Activated naive CD4-positive, alpha-beta T cell (primary cell): ENCODE results near the gene ISL1.

Experiments used
- DNase-seq, 4 experiments: peaks; one replicate each; lab custom pipeline; 2025; lab: John Stamatoyannopoulos, UW

ISL1 gene

DNA sequence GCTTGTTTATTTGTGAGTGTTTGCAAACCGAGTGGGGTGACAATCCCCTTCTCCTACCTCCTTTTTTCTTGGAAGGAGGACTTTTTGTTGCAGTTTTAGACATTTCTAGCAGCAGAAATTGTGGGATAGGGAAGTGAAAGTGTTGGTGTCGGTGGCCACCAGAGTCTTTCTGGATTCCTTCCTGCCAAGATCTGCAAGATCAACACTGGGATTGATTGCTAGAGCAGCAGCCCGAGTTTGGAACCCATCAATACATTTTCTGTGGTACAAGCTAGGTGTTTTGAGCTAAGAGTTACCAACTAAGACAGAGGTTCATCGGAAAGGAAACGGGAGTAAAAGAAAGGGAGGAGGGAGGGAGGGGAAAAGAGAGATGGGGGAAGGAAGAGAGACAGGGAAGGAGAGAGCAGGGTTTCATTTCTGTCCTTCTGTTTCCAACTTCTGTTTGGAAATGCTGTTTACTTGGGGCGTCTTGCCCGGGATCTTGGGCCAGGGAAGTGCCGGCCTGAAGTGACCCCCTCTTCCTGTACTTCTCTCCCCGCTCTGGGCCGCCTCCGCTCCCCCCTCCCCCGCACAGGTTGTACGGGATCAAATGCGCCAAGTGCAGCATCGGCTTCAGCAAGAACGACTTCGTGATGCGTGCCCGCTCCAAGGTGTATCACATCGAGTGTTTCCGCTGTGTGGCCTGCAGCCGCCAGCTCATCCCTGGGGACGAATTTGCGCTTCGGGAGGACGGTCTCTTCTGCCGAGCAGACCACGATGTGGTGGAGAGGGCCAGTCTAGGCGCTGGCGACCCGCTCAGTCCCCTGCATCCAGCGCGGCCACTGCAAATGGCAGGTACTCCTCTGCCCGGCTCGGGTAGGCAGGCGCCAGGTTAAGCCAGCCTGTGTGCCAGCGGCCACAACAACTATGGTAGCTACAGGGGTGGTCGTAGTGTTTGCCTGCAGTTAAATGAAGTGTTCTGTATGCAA is 4.0 kb downstream of the ISL1 start:
- no peak for DNase-seq

- DNase-seq: no peak
These were observed 4.6 kb downstream of the ISL1 start for GRCh38 chr5:51387884-51388275.

- no peak for DNase-seq
These were observed 5.4 kb downstream of the ISL1 start for GRCh38 chr5:51388488-51389287.

GRCh38 chr5:51389288-51389576 is 6.0 kb downstream of the ISL1 start:
- DNase-seq: no peak

DNA sequence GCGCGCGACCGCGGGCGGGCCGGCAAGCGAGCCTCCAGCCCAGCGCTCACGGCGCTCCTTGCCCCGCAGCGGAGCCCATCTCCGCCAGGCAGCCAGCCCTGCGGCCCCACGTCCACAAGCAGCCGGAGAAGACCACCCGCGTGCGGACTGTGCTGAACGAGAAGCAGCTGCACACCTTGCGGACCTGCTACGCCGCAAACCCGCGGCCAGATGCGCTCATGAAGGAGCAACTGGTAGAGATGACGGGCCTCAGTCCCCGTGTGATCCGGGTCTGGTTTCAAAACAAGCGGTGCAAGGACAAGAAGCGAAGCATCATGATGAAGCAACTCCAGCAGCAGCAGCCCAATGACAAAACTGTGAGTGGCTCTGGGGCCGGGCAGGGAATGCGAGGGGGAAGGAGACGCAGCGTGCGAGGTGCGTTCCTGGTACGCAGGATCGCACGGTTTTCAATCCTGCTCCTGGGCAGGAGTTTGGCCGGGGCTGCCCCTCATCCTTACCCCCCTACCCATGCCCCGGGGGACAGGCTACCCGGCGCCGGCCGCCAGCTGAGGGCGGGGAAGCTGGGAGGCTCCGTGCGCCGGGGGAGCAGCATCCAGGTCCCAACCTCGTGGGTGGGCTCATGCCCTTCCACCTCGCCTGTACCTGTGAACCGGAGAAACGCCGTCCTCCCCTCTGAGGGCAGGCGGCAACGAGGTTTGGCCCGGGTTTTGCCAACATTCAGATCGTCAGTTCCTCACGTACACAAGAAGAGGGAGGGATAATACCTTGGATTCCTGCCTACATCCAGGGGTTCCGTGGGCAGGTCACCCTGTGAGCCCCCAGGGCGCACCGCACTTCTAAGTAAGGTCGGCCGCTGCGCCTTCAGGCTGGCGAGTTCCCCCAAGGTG is 6.6 kb downstream of the ISL1 start:
- DNase-seq: no peak

- no peak for DNase-seq
These were observed 7.9 kb downstream of the ISL1 start for GRCh38 chr5:51391175-51391574.

DNA sequence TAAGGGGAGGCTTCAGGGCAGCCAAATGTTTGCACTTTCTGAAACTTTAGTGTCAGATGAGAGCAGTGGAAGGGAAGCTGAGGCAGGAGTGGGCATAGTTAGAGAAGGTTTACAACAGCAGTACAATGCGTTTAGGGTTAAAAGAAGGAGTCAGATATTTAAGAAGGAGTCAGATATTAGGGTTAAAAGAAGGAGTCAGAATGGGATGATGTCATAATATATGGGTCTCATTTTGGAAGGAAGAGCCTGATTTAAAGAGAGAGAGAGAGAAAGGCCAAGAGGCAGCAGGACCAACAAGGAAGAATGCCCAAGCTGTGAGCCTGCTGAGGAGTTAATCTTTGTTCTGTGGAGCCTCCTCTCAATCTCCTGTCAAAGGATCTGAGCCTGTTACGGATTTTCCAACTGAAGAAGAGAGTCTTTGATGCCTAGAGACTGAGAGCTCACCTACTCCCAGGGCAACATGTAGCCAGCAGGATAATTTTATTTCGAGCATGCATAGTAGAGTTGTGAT is 9.5 kb downstream of the ISL1 start:
- no peak for DNase-seq

GRCh38 chr5:51394609-51395008 is 11.4 kb downstream of the ISL1 start:
- no peak for DNase-seq

DNA sequence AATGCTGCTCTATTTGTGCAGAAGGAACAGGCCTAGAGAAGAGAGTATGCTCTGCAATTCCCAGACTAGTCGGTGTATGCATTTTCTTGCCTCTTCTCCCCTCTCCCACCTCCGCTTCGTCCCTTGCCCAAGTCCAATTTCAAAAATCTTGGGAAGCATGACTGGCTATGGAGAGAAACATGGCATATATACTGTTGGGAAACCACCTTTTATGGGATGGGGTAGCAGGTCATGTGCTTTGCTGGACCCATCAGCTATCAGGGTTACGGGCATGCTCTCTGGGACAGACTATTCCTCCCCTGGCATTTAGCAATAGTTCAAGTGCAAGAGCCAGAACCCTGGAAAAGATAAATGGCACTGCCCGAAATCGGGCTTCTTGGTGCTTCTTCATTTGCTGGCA is 12.0 kb downstream of the ISL1 start:
- DNase-seq: no peak

DNA sequence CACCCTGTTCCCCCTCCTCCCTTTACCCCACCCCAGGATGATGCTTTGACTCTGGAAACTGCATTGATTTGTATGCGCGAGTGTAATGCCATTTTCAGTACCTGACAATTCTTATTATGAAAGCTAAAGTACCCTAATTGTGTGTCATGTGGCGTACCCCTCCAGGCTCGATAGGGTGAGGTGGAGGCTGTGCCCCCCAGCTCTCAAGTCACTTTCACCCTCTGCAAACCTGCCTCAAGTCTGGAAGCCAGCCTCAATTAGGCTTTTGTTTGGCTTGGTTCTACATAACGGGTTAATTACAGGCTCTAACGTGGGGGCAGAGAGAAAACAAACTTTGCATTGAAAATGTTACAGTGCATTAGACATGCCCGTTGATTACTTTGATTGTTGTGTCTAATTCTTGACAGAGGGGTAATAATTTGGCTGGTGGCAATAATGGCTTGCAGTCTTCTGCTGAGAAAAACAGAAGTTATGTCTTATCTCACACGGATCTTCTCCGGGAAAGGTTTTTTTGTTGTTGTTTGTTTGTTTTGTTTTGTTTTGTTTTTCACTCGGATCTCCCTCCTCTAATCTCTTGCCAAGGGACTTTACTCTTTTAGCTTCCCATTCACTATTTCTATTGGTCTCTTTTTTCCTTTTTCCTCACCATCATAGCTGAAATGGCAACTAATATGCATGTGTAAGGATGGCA is 12.6 kb downstream of the ISL1 start:
- DNase-seq: no peak

GRCh38 chr5:51396797-51397196 is 13.5 kb downstream of the ISL1 start:
- no peak for DNase-seq

GRCh38 chr5:51397996-51398395 is 14.7 kb downstream of the ISL1 start:
- DNase-seq: no peak

DNA sequence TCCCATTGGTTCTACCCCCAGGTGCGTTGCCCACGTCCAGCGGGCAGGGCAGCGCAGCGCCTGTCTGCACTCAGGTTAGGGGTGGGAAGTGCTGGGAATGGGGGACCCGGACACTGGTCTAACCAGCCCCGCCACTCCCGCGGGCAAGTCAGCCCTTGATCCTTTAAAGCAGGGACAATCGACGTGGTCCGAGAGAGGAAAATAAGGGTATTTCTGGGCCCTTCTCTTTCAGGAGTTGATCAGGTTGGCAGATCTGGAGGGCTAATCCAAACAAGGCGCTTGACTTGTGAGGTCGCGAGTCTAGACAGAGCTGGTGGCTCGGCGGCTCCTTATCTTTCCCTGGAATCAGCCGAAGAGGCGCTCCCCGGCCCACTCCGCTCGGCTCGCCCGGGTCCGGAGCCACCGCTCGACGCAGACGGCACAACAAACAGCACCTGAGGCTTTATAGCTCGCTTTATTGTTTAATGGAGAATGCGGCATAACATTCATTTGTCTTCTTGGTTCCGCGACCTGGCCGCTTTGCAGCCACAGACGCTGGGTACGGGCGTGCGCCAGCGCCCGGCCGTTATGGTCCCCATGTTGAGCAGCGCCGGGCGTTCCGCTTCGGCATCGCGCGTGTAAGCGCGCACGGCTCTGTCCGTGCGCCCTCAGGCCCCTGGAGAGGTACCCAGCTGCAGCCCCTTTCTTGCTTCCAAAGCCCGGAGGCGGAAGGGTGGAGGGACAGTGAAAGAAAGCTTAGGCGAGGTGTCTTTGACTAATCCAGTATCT is 15.8 kb downstream of the ISL1 start:
- DNase-seq: no peak

- no peak for DNase-seq
These were observed 16.4 kb downstream of the ISL1 start for GRCh38 chr5:51399643-51400006.

GRCh38 chr5:51404255-51404654 is 21.0 kb downstream of the ISL1 start:
- DNase-seq: no peak

GRCh38 chr5:51411921-51412325 is 28.7 kb downstream of the ISL1 start:
- DNase-seq: no peak

GRCh38 chr5:51414516-51414915 is 31.3 kb downstream of the ISL1 start:
- no peak for DNase-seq

GRCh38 chr5:51416149-51416548 is 32.9 kb downstream of the ISL1 start:
- DNase-seq: no peak

DNA sequence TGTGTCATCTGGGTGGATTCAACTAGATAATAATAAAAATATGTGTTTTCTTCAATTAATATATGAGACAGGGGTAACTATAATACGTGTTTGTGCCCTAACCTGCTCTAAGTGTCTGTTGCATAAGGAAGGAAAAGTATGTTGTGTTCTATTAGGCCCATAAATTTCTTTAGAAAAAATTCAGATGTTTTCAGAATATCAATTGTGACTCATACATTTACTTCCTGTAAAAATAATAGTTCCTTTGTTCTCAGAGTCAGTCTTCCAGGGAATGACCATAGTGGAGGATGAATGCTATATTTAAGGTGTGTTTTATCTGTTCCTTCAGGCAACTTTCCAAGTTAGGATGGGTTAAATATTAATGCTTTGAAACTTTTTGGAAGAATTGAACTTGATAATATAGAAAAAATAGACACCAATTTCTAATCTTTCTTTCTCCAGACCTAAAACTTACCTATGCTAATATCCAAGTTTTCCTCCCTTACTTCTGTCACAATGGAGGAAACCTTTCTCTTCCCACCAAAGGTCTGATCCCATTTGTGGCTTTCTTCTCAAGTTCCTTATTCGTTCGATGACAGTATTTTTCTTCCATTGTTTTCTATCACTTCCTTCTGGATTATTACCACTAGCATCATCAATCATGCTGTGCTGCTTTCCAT is 49.9 kb downstream of the ISL1 start:
- no peak for DNase-seq

- DNase-seq: no peak
These were observed 56.0 kb downstream of the ISL1 start for GRCh38 chr5:51439232-51439631.
